G401 (cell line): ENCODE results near the gene PRDM13. TPM values are rescaled to one million over a fixed set of nuclear protein-coding genes. Genes with fewer than 3 reads are reported as not detected.
"Not testable (repeated sequence)": the region's sequence is repeated elsewhere in the genome, so short reads cannot be mapped to it uniquely, and the experiment has no call there.

ENCODE experiments used
- DNase-seq: peaks from one replicate; pipeline ENCODE4 v3.0.0-alpha.2; 2015; ENCODE audit warnings: low spot score
- in situ Hi-C: cut with HindIII; loops from 2 replicates; pipeline ENCODE4 v1.10.0; 2016; ENCODE audit warnings: low sequenced_read_pairs, mixed read lengths
- total RNA-seq: library from RNA; depleted of rRNA; stranded (reverse); fragments of >200 nt; shearing (Covaris generic); gene quantifications from 2 replicates; pipeline ENCODE4 v1.2.3, GENCODE V29; 2014; rRNA removed

Gene PRDM13
- total RNA-seq, result 0.06 and 0.34 TPM in 2 replicates

DNA sequence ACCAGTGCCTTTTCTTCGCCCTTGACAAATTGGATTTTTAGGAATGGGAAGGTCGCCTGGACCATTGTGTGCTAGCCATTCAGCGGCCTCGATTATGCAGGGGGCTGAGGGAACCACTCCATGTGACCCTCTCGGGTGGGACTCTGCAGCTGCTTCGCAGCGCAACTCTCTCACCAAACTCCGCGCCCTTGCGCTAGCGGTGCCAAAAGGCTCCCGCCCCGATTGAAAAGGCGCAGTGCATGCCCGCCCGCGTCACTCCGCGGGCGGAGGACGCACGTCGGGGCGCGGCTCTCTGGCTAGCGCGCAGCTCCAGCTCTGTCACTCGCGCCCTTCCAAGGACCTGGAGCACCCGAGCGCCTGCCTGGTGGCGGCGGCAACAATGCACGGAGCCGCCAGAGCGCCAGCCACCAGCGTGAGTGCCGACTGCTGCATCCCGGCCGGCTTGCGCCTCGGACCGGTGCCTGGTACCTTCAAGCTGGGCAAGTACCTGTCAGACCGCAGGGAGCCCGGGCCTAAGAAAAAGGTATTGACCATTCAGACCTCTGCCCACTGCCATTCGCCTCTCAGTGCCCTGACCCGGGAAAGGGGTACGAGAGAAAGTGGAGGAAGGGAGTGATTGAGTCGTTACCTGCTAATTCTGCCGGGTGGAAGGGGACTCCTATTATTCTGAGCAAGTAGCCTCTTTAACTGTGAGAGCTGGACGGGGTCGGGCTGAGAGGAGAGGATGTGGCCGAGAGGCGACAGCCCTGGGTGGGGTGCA lies at the start of gene PRDM13:
TSS of gene PRDM13 (plus strand) at position 178 of the 760 bp plus-strand sequence. CDS start at position 380, 202 bp downstream.
- DNase-seq, result no peak
- in situ Hi-C loops, result no loop called here

DNA sequence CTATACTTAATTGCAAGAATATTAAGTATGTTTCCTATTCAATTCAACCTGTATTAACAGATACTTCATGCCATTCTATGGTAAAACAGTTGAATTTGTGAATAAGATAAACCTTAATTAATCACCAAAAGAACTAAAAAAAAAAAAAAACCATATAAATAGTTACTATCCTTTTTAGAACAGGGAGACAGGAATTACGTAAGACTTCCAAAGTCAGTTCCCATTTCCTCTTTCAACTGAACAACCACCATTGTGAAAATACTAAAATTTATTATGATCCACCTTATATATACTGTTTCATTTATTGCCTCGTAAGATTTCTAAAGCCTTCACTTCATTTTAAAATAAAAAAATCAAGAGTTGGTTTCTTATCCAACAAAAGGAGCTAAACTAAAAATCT lies 47.6 kb upstream of the PRDM13 start:
- in situ Hi-C loops, result no loop called here
- DNase-seq, result no peak

DNA sequence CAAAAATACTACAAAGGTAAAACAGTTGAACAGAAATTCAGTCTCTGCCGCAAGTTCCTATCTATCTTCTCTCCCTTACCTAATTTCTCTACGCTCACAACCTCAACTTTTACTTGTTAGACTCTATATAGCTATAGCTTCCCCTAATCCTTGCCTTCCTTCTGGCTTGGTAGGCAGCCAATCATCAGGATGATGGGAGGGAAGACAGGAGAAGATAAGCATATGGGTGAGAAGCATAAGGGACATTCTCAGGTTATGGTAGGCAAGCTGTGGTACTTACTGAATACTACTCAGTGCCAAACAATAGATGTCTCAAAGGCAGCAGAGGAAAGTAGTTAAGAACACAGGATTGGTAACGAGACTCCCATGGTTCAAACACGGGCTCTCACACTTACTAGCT lies 46.0 kb upstream of the PRDM13 start:
- DNase-seq, result no peak
- in situ Hi-C loops, result no loop called here

DNA sequence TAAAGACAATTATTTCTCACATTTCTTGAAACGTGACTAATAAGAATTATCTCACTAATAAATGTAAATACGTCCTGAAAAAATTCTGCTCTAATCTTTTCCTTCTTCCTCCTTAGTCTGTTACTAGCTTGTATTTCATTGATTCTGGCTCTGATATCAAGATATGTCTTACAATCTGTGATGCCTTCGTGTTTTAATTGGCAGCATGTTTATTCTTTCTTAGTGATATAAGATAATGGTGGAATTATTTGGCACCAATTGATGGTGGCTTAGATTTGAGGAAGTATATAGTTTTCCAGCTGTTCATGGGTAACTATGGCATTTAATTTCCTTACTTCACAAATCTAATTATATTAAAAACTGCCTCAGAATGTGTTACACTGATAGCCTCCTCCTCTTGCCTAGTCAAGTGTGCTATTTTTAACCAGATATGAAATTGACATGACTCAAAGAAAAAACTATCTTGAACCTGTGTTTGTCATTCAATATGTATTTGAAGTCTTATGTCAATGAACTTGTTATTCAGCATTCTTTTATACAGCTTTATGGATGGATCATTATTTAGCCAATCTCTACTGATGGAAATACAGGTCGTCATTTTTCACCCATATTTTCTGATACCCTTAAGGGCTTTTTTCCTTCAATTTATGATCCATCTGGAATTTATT lies 43.4 kb upstream of the PRDM13 start:
- no peak for DNase-seq
- in situ Hi-C loops, result no loop called here

DNA sequence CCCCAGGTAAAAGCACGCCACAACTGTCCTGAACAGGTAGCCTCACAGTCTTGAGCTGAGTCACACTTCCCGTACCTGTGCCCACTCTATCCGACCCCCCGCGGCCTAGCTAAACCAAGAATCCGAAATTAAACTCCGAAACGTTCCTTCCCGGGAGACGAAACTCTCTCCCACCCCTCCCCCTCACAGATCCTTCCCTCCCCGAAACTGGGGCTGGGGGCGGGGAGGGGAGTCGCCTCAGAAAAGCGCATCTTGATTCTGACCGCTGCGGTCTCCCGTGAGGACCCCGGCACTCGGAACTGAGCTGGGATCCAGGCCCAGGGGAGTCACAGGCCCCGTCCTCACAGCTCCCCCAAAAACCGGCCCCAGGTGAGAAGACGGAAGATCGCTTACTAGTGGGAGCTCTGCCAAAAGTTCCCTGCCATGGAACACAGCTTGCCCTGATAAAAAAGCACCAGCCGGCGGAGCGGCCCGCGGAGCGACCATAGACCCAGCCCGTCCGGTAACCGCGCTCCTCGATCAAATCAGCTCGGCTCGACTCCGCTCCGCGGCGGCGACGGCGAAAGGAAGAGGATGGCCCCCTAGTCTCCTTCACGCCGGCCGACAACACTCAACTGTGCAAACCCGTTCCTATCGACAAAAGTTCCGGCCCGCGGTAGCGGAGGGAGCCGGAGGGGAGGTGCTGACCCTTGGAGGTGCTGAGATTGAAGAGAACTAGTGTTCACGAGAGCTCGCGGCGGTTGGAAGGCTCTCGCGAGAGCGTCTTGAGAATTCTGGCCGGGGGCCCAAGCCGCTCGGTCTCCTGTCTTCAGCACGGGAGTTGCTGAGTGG lies 38.3 kb upstream of the PRDM13 start, which contains the start of gene CCNC:
TSS of gene CCNC (minus strand) at position 558 of the 831 bp plus-strand sequence. CDS start at position 425, 133 bp downstream.
- DNase-seq, result peak; percentile 93
- in situ Hi-C loops, result no loop called here

DNA sequence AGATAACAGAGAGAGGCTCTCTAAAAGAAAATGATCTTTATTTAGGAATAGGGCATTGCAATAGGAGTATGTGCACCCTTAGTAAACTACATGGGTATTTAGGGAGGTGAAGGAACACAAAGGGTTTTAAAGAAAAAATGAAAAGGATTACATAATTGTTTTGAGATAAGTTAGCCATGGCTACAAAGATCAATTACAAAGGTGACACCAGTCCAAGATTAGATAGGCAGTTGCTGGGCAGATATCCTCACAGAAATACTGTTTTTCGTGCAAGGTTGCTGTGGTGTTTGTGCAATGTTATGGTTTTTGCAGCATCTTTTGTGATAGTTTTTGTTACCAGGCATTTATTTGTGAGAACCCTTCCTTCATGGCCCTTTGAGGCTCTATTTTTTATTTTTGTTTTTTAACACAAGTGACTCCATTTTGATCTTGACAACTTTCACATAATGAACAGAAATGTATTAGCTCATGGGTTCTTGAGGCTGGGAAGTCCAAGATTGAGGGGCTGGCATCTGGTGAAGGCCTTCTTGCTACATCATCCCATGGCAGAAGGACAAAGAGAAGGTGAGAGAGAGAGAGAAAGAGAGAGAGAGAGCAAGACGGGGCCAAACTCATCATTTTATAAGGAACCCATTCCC lies 32.5 kb upstream of the PRDM13 start:
- in situ Hi-C loops, result no loop called here
- no peak for DNase-seq

DNA sequence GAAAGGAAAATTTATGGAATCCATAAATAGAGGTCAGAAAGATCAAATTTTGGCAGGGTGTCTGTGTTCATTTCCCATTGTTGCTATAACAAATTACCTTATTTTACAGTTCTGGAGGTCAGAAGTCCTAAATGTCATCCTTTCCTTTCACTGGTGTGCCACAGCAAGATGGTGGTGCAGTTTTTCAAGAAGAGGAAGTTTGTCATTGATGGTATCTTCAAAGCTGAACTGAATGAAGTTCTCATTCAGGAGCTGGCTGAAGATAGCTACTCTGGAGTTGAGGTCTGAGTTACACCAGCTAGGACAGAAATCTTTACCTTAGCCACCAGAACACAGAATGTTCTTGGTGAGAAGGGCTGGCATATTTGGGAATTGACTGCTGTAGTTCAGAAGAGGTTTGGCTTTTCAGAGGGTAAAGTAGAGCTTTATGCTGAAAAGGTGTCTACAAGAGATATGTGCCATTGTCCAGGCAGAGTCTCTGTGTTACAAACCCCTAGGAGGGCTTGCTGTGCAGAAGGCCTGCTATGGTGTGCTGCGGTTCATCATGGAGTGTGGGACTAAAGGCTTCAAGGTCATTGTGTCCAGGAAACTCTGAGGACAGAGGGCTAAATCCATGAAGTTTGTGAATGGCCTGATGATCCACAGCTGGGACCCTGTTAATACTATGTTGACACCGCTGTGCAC lies 30.9 kb upstream of the PRDM13 start:
- DNase-seq, result no peak
- in situ Hi-C loops, result no loop called here

DNA sequence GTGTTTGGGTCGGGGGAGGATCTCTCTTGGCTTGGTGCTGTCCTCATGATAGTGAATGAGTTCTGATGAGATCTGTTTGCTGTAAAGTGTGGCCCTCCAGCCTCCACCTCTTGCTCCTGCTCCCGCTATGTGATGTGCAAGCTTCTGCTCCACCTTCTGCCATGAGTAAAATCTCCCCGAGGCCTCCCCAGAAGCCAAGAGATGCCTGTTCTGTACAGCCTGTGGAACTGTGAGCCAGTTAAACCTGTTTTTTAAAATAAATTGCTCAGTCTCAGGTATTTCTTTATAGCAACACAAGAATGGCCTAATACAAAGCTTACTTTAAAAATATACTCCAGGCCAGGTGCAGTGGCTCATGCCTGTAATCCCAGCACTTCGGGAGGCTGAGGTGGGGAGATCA lies 26.9 kb upstream of the PRDM13 start:
- in situ Hi-C loops, result no loop called here
- no peak for DNase-seq

DNA sequence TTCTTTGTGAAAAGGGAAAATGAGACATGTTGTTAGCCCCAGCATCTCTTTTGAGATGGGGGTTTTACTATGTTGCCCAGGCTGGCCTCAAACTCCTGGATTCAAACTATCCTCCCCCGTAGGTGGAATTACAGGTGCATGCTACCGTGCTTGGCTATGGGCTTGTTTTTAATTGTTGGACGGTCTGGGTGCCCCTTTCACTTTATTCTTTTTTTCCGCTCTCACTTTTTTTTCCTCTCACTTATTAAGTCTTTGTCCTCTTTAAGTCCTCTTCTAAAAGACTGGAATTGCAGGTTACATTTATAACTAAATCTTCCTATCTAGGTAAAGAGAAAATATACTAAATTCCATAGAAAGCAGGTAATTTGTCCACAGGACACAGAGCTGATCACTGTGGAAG lies 18.8 kb upstream of the PRDM13 start:
- in situ Hi-C loops, result no loop called here
- DNase-seq, result no peak

DNA sequence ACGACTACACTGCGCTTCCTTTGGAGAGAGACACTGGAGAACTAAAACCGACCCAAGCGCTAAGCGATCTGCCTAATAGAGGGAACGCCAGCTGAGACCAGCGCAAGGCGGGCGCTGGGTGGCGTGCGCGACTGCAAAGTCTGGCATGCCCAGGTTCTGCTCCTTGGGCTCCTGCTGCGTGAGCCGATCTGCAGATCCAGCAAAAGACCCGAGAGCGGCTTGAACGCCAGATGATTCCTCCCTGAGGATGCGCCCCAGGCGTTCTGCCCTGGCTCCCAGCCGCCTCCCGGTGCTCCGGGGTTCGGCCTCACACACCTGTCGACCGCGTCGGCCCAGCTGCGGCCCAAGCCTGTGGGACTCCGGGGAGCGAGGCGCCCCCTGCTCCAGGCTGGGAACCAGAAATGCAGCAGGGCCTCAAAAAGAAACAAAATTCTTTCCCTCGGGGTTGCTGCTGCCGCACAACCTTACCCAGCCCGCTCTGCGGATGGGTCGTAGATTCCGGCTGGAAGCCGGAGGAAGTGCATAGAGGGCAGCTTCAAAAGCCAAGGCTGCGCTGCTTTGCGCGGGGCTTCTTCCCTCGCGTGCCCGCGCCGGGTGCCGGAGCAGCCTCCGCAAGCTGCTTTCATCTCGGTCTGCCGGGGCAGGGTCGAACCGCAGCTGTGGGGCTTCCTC lies 17.9 kb upstream of the PRDM13 start:
- DNase-seq, result peak; percentile 72
- in situ Hi-C loops, result no loop called here

DNA sequence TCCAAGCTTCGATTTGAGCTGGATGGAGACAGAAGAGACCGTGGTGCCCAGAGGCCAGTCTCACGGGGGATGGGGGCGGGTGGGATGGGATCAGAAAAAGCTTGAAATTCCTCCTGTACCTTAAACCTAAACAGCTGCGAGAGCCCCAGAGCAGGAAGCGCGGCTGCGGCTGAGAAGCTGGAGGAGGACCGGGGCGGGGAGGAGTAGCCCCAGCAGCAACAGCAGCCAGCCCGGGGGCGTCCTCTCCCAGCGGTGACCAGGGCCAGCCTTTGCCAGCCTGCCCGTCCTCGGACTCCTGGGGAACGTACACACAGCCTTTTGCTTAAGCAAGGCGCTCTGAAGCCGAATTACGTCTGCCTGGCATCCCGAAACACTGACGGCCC lies 17.4 kb upstream of the PRDM13 start:
- no peak for DNase-seq
- in situ Hi-C loops, result no loop called here

DNA sequence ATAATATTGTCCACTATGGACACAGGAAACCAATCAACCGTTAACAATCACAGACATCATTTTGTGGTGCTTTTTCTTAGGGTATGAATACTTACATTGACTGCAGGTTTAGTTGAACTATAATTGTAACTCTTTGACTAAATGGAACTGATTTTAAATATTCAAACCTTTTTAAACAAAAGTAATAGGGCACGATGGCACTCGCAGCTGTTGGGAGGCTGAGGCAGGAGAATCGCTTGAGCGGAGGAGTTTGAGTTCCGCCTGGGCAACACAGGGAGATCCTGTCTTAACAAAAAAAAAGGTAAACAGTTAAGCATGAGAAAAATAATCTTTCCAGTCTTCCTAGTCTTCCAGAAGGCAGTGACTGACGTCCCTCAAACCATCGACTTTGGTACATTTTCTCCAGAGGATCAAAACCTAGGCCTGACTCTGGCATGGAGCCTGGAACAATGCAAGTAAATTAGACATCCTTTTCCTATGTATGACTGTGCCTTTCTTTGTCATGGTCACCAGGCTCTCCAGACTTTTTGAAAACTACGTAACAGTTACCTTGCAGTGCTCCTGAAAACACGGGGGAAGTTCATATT lies 16.6 kb upstream of the PRDM13 start:
- no peak for DNase-seq
- in situ Hi-C loops, result no loop called here

DNA sequence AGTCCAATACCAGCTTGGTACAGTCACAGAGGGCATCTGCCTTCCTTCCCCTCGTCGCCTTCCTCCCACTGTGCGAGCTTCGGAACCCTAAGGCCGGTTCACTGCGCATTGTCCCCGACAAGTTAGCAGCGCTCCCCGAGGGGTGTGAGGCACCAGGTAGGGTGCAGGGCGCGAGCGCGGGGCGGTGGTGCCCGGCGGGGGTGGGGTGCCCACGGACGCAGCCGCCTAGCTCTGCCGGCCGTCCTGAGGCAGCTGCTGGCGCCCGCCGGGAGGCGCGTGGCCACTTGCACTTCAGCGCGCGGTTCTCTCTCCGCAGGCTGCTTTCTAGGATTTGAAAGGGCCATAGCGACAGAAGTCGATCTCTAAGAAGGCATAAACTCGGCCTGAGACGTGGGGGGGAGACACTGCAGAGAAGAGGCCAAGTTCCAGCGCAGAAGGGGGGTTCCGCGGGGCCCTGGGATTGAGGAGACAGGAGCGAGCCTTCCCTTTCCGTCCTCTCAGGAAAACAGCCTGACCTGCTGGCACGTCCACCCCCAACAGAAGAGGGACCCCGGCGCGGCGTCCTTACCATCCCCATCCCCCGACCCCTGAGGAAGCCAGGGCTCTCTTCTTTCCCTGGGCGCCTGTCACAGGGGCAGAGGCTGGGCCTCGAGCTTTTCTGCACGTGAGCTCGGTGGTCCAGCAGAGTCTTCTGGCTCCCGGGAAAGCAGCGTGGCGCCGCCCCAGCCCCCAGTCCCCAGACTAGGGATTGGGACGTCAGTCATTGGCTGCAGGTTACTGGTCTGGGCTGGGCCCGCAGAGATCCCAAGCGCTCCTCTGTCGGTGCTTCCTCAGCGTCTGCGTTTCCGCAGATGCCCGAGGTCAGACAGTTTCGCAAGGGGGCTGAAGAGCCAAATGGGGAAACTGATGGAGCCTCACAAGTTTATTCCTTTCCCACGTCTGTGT lies 15.6 kb upstream of the PRDM13 start:
- in situ Hi-C loops, result no loop called here
- no peak for DNase-seq

DNA sequence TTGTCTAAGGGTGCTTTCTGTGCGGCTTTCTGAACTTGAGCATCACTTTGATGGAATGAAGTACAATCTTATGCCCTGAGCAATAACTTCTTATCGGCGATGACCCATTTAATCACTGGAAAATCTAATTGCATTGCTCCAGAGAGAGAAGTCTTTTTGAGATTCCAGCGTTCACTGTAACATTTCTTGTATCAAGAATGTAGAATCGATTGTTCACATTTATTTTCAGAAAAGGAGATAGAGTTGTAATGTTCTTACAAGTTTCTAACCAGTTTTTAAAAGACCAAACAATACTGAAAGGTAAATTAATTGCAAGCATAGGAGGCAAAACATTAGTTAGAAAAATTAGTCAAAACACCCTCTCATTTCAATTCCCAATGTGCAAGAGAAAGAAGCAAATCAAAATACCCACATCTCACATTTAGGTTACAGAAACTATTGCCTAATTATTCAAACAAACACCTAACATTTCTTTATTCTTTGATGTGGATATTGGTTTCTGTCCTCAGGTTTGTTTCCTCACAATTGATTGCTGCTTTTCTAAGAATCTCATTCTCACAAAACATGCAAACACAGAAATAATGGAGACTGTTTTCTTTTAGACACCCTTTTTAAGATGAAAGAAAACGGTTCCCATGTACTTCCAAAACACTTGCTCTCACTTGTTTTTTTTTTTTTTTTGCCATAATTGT lies 14.8 kb upstream of the PRDM13 start:
- no peak for DNase-seq
- in situ Hi-C loops, result no loop called here

DNA sequence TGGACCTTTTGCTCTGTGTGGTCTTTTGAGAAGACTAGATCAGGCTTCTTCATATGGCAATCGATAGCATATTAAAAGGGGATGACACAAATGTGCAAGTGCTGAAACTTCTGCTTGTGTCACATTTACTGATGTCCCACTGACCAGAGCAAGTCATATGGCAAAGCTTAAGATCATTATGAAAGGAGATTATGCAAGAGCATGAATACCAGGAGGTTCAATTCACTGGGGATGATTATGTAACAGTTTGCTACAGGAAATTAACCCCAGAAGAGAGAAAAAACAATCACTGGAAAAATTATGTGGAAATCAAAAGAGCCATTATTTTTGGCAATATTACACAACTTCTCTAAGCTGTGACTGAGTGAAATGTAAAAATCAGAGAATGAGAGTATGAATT lies 13.7 kb upstream of the PRDM13 start:
- DNase-seq, result no peak
- in situ Hi-C loops, result no loop called here

DNA sequence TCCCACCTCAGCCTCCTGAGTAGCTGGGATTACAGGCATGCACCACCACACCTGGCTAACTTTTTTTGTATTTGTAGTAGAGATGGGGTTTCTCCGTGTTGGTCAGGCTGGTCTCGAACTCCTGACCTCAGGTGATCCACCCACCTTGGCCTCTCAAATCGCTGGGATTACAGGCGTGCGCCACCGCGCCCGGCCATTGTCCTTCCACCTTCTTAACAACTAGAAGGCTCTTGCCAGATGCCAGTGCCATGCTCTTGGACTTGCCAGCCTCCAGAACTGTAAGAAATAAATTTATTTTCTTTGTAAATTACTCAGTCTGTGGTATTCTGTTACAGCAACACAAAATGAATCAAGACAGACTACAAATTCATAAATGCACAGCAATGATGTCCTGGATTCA lies 11.9 kb upstream of the PRDM13 start:
- in situ Hi-C loops, DNase-seq: not testable (repeated sequence)
